AG04450 (cell line): Measurements from ENCODE around the gene RCAN1. TPM values are rescaled to one million over a fixed set of nuclear protein-coding genes. Genes with fewer than 3 reads are reported as not detected.
"Not testable (repeated sequence)": the region's sequence is repeated elsewhere in the genome, so short reads cannot be mapped to it uniquely, and the experiment has no call there.

ENCODE experiments used
- CTCF ChIA-PET: fragments of 300-600, 350-600 bp; formaldehyde crosslinking; extraction: SDS; loops from one replicate; lab custom pipeline; 2022; ENCODE audit warnings: antibody characterized with exemption, inconsistent platforms; lab: Charles Lee
- POLR2A ChIA-PET: fragments of 350-600 bp; formaldehyde crosslinking; extraction: SDS; loops from one replicate; lab custom pipeline; 2021; ENCODE audit warnings: antibody characterized with exemption, inconsistent platforms; lab: Yijun Ruan, JAX
- DNase-seq: peaks from one replicate; pipeline ENCODE4 v3.0.0-alpha.2; 2011; ENCODE audit warnings: low read depth, low spot score
- H3K27ac ChIP-seq: one replicate; pipeline ENCODE4 v1.5.1; 2012; ENCODE audit warnings: low read depth, low read length, control low read depth
- H3K27me3 ChIP-seq: one replicate; pipeline ENCODE4 v1.6.0; 2012; ENCODE audit warnings: low read length; ENCODE audit not compliant: control insufficient read depth, insufficient read depth
- H3K4me3 ChIP-seq: 2 replicates; pipeline ENCODE4 v1.5.1; 2011; ENCODE audit warnings: mild to moderate bottlenecking, low read depth, low read length, control low read depth
- H3K9me3 ChIP-seq: 2 replicates; pipeline ENCODE4 v1.5.1; 2012; ENCODE audit warnings: low read length; ENCODE audit not compliant: control insufficient read depth, insufficient read depth
- CTCF ChIP-seq: IDR thresholded peaks from 2 replicates; pipeline ENCODE4 v1.5.1; 2011; ENCODE audit warnings: low read depth, low read length, control low read depth, inconsistent platforms
- polyA plus RNA-seq: library from polyadenylated mRNA; depleted of rRNA; stranded (reverse); fragments of >200 nt; gene quantifications from 2 replicates; pipeline ENCODE4 v1.2.3, GENCODE V29; 2011

Gene RCAN1
- polyA plus RNA-seq, 1 experiment = 50.6 TPM

GRCh38 chr21:34571994-34572393 lies 42.9 kb downstream of the RCAN1 start:
- no peak overlapping the region for H3K27ac ChIP-seq
- ChIA-PET POLR2A (interaction anchor here (1.2 kb wide), 1 partner anchor 46 kb away, joined by 6 read pairs; no protein-coding TSS in a partner anchor), CTCF (no interaction called here)
- DNase-seq = no peak
- no peak for TF ChIP-seq CTCF
- H3K9me3 ChIP-seq = no peaks in the 10 kb centered on the region
- H3K4me3 ChIP-seq = no peak overlapping the region
- H3K27me3 ChIP-seq = no peaks in the 10 kb centered on the region

- no peaks in the 10 kb centered on the region for H3K27me3 ChIP-seq
- TF ChIP-seq CTCF = no peak
- ChIA-PET POLR2A (no interaction called here), CTCF (no interaction called here)
- no peak overlapping the region for H3K4me3 ChIP-seq
- no peak for DNase-seq
- no peak overlapping the region for H3K27ac ChIP-seq
- no peaks in the 10 kb centered on the region for H3K9me3 ChIP-seq
These were observed 44.6 kb downstream of the RCAN1 start for GRCh38 chr21:34570313-34570712.

- H3K9me3 ChIP-seq = no peaks in the 10 kb centered on the region
- H3K4me3 ChIP-seq = no peak overlapping the region
- POLR2A ChIA-PET = interaction anchor here (0.6 kb wide), 1 partner anchor 622 kb away, joined by 3 read pairs; no protein-coding TSS in a partner anchor
- no peak overlapping the region for H3K27ac ChIP-seq
- no peak for DNase-seq
- no peaks in the 10 kb centered on the region for H3K27me3 ChIP-seq
- TF ChIP-seq CTCF = no peak
- CTCF ChIA-PET = interaction anchor here (1.1 kb wide), 1 partner anchor 33 kb away, joined by 3 read pairs; no protein-coding TSS in a partner anchor
These were observed 45.4 kb downstream of the RCAN1 start for GRCh38 chr21:34569381-34569979.

GRCh38 chr21:34568801-34569200 lies 46.1 kb downstream of the RCAN1 start:
- H3K9me3 ChIP-seq, H3K4me3 ChIP-seq, DNase-seq, H3K27ac ChIP-seq, H3K27me3 ChIP-seq: not testable (repeated sequence)
- ChIA-PET CTCF (interaction anchor here (1.1 kb wide), 1 partner anchor 34 kb away, joined by 3 read pairs; no protein-coding TSS in a partner anchor), POLR2A (interaction anchor here (0.6 kb wide), 1 partner anchor 621 kb away, joined by 3 read pairs; no protein-coding TSS in a partner anchor)

GRCh38 chr21:34567604-34568155 lies 47.2 kb downstream of the RCAN1 start:
- no peak for DNase-seq
- CTCF ChIA-PET = no interaction called here
- Histone ChIP-seq H3K27me3 (no peaks in the 10 kb centered on the region), H3K9me3 (no peaks in the 10 kb centered on the region), H3K4me3 (no peak overlapping the region), H3K27ac (no peak overlapping the region)
- POLR2A ChIA-PET = no interaction called here
- no peak for TF ChIP-seq CTCF
